Endothelial cell of umbilical vein (primary cell): Measurements from ENCODE around the gene TTC39A. TPM values are rescaled to one million over a fixed set of nuclear protein-coding genes. Genes with fewer than 3 reads are reported as not detected.

Source experiments
- BruUV-seq: library from RNA; stranded (reverse); fragments of 400-500 nt; replicated peaks from 2 replicates; lab custom pipeline; 2021; lab: Mats Ljungman, UMichigan
- CTCF ChIA-PET: fragments of 300-600, 350-600 bp; sonication (Branson Sonifier 250); formaldehyde crosslinking; loops from one replicate; lab custom pipeline; 2021; ENCODE audit warnings: antibody characterized with exemption, inconsistent platforms; lab: Charles Lee
- POLR2A ChIA-PET: fragments of 300-600, 350-600 bp; sonication (Branson Sonifier 250); formaldehyde crosslinking; loops from one replicate; lab custom pipeline; 2021; ENCODE audit warnings: antibody characterized with exemption, inconsistent platforms; lab: Charles Lee
- DNase-seq: peaks from one replicate; pipeline ENCODE4 v3.0.0-alpha.2; 2011; ENCODE audit warnings: low read depth, low spot score
- FAIRE-seq: peaks from 2 replicates; lab custom pipeline; 2011; peaks lifted over from hg19 to GRCh38; lab: Jason Lieb, UNC
- H2AFZ ChIP-seq: 2 replicates; pipeline ENCODE4 v1.6.0; 2012; ENCODE audit warnings: low read depth, low read length, control low read depth, inconsistent platforms
- H3K27ac ChIP-seq: 2 replicates; pipeline ENCODE4 v1.5.1; 2011; ENCODE audit warnings: low read depth, mild to moderate bottlenecking, control low read depth, low read length, moderate library complexity; ENCODE audit not compliant: insufficient read depth
- H3K27me3 ChIP-seq, 2 experiments: 2 replicates each; pipeline versions ENCODE4 v1.6.0 to v1.6.1; 2011; ENCODE audit warnings: low read length in 2 of 2, mixed read lengths in 1 of 2; ENCODE audit not compliant: control insufficient read depth in 2 of 2, insufficient read depth in 2 of 2
- H3K36me3 ChIP-seq, 2 experiments: 2 replicates in 1 of 2; 3 replicates in 1 of 2; pipeline ENCODE4 v1.5.1; 2011; ENCODE audit warnings: low read length in 2 of 2, mild to moderate bottlenecking in 1 of 2, moderate library complexity in 1 of 2; ENCODE audit not compliant: control insufficient read depth in 2 of 2, insufficient read depth in 2 of 2; ENCODE audit errors: extremely low read depth in 1 of 2
- H3K4me1 ChIP-seq: 3 replicates; pipeline ENCODE4 v1.5.1; 2011; ENCODE audit warnings: mild to moderate bottlenecking, low read length; ENCODE audit not compliant: control insufficient read depth, insufficient read depth; ENCODE audit errors: extremely low read depth
- H3K4me2 ChIP-seq: 2 replicates; pipeline ENCODE4 v1.6.1; 2011; ENCODE audit warnings: low read length, control low read depth, mixed read lengths; ENCODE audit not compliant: insufficient read depth
- H3K4me3 ChIP-seq, 3 experiments: fragments of 200-600 bp in 1 of 3; sonication (generic), shearing (Covaris generic) in 1 of 3; replicated peaks in 1 of 3; 2 replicates each; pipeline ENCODE4 v1.5.1; 2011 to 2016; ENCODE audit warnings: control low read depth in 3 of 3, low read length in 3 of 3, mild to moderate bottlenecking in 2 of 3, inconsistent platforms in 1 of 3, low read depth in 1 of 3, moderate library complexity in 1 of 3; ENCODE audit not compliant: insufficient read depth in 1 of 3
- H3K79me2 ChIP-seq: 2 replicates; pipeline ENCODE4 v1.6.0; 2012; ENCODE audit warnings: low read length, inconsistent platforms; ENCODE audit not compliant: control insufficient read depth, insufficient read depth
- H3K9ac ChIP-seq: replicated peaks from 2 replicates; pipeline ENCODE3; 2011; ENCODE audit warnings: low read length, control low read depth; ENCODE audit not compliant: insufficient read depth; ENCODE audit errors: extremely low read depth
- H3K9me1 ChIP-seq: replicated peaks from 3 replicates; pipeline ENCODE4 v1.6.0; 2011; ENCODE audit warnings: mild to moderate bottlenecking, low read length; ENCODE audit not compliant: control insufficient read depth, insufficient read depth; ENCODE audit errors: extremely low read depth
- H3K9me3 ChIP-seq: replicated peaks from 2 replicates; pipeline ENCODE4 v1.5.1; 2012; ENCODE audit warnings: low read length, inconsistent platforms; ENCODE audit not compliant: control insufficient read depth, insufficient read depth
- H4K20me1 ChIP-seq: replicated peaks from 2 replicates; pipeline ENCODE3; 2011; ENCODE audit warnings: mild to moderate bottlenecking, low read length; ENCODE audit not compliant: control insufficient read depth, insufficient read depth; ENCODE audit errors: extremely low read depth
- CTCF ChIP-seq, 2 donors: IDR thresholded peaks; 1 replicate in 1 of 2; 2 replicates in 1 of 2; pipeline ENCODE4 v1.5.1; 2011; ENCODE audit warnings: low read length in 2 of 2, mild to moderate bottlenecking in 2 of 2, moderate library complexity in 2 of 2, control low read depth in 1 of 2, inconsistent platforms in 1 of 2, low read depth in 1 of 2; ENCODE audit not compliant: insufficient read depth in 1 of 2; ENCODE audit errors: extremely low read depth in 1 of 2
- EZH2 ChIP-seq: IDR thresholded peaks from 2 replicates; pipeline ENCODE4 v1.6.1; 2012; ENCODE audit warnings: borderline replicate concordance, low read depth, mild to moderate bottlenecking, moderate library complexity, low read length, inconsistent platforms; ENCODE audit not compliant: severe bottlenecking
- FOS ChIP-seq: IDR thresholded peaks from 2 replicates; pipeline ENCODE4 v1.6.1; 2011; ENCODE audit warnings: mild to moderate bottlenecking, low read length, moderate library complexity, borderline replicate concordance; ENCODE audit not compliant: insufficient read depth
- GATA2 ChIP-seq: IDR thresholded peaks from 2 replicates; pipeline ENCODE4 v1.7.0; 2011; ENCODE audit warnings: low read depth, mild to moderate bottlenecking, moderate library complexity, mixed read lengths, low read length; ENCODE audit not compliant: insufficient read length, insufficient read depth
- JUN ChIP-seq: IDR thresholded peaks from 2 replicates; pipeline ENCODE4 v1.6.1; 2011; ENCODE audit warnings: borderline replicate concordance, low read depth; ENCODE audit not compliant: insufficient read length, insufficient read depth
- MAX ChIP-seq: IDR thresholded peaks from 2 replicates; pipeline ENCODE4 v1.6.1; 2011; ENCODE audit not compliant: insufficient read depth, insufficient read length
- MYC ChIP-seq: IDR thresholded peaks from one replicate; pipeline ENCODE4 v1.6.1; 2011; ENCODE audit warnings: mild to moderate bottlenecking, low read depth, low read length
- POLR2A ChIP-seq: IDR thresholded peaks from 2 replicates; pipeline ENCODE4 v1.6.1; 2012; ENCODE audit warnings: low read depth, mild to moderate bottlenecking, control low read depth, low read length
- POLR2AphosphoS5 ChIP-seq: IDR thresholded peaks from 2 replicates; pipeline ENCODE4 v1.6.1; 2012; ENCODE audit warnings: low read depth, mild to moderate bottlenecking, control low read depth, low read length, moderate library complexity; ENCODE audit not compliant: insufficient read depth
- dilution Hi-C: fragments of 300-500 bp; cut with MboI; formaldehyde crosslinking; loops from one replicate; pipeline ENCODE4 v1.15.0; 2019; ENCODE audit warnings: low sequenced_read_pairs; ENCODE audit not compliant: extremely low pct_ligation_motif_present
- intact Hi-C: fragments of 100-400 bp; cut with micrococcal nuclease; formaldehyde crosslinking; loops from one replicate; pipeline ENCODE4 v1.10.0; 2022
- polyA plus RNA-seq, 4 experiments: library from polyadenylated mRNA; depleted of rRNA in 3 of 4; stranded (reverse) in 3 of 4; unstranded in 1 of 4; fragments of >200 nt; gene quantifications; 2 replicates each; pipeline versions ENCODE4 v1.2.1 to v1.2.3, GENCODE V29; 2011 to 2012; ENCODE audit warnings: missing spikeins in 1 of 4
- total RNA-seq: library from RNA; stranded (reverse); gene quantifications from 2 replicates; pipeline ENCODE4 v1.2.3, GENCODE V29; 2021

Gene TTC39A
- total and polyA plus RNA-seq, 2 donors (not counting 3 experiments of a cell fraction or from before 2014, with no cell fraction given) = 1.1 to 1.7 TPM

GRCh38 chr1:51287966-51288365, 42.4 kb downstream of the TTC39A start:
- Histone ChIP-seq H3K4me1 (peaks cover 10% of the 10 kb centered on the region), H2AFZ (no peak overlapping the region), H3K9ac (no peak overlapping the region), H3K27ac (no peak overlapping the region), H3K36me3 (no peaks in the 10 kb centered on the region), H3K9me1 (no peaks in the 10 kb centered on the region), H3K4me2 (no peak overlapping the region), H3K4me3 (no peak overlapping the region), H3K9me3 (no peaks in the 10 kb centered on the region), H3K79me2 (no peaks in the 10 kb centered on the region), H4K20me1 (no peaks in the 10 kb centered on the region), H3K27me3 (no peaks in the 10 kb centered on the region)
- intact Hi-C loops (no loop called here), dilution Hi-C loops (no loop called here)
- FAIRE-seq (no peak), DNase-seq (no peak)
- no peak for TF ChIP-seq JUN
- TF ChIP-seq EZH2 = no peak
- no peak for TF ChIP-seq GATA2
- no peak for TF ChIP-seq POLR2A
- TF ChIP-seq CTCF (IDR thresholded peaks at IDR 0.05; ENCODE audit: extremely low read depth in 1 of 2, insufficient read depth in 1 of 2, low read depth in 1 of 2, low read length in 2 of 2) = no peak
- no peak for TF ChIP-seq MYC
- TF ChIP-seq MAX = no peak
- TF ChIP-seq POLR2AphosphoS5 = no peak
- no peak for TF ChIP-seq FOS
- ChIA-PET CTCF (interaction anchor here (1.2 to 2.3 kb wide), 3 partner anchors 8 to 96 kb away, joined by 3 to 8 read pairs (median 3); no protein-coding TSS in a partner anchor), POLR2A (no interaction called here)
- BruUV-seq = no TSS peak
